ENCODE measurements around the gene GNAT2. TPM values are rescaled to one million over a fixed set of nuclear protein-coding genes. Genes with fewer than 3 reads are reported as not detected.

The GNAT2 gene
- total RNA-seq, 1 donor from 2014 or later, result 0.57 TPM

DNA sequence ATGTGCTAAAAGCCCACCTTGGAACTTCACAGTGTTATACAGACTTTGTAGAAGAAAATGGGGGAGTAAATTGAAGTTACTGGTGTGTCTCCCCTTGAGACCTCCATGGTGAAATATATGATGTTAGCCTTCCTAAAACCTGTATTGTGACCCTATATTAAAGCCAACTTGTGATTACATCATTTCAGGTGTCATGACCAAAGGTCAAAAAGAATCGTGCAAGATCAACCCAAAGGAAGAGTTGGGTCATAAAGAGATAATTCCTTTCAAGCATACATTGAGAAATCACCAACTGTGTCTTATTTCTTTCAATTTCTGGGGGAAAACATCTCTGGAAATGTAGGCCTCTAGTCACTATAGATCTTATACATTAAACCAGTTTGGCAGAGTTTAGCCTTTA, 34.6 kb downstream of the GNAT2 start:
- no peak for DNase-seq (ENCODE audit: low spot score, unreplicated experiment)
- no peaks in the 10 kb centered on the region for H3K9me3 Mint-ChIP-seq (ENCODE audit: low read depth)
- peaks cover 39% of the 10 kb centered on the region for H3K36me3 Mint-ChIP-seq (ENCODE audit: insufficient read depth)
- no peak overlapping the region for H3K4me3 Mint-ChIP-seq (ENCODE audit: low read depth)
- H3K4me1 Mint-ChIP-seq (ENCODE audit: low read depth), result peaks cover 6% of the 10 kb centered on the region
- H3K27ac Mint-ChIP-seq, result no peak overlapping the region
- TF ChIP-seq, protein P1, sequence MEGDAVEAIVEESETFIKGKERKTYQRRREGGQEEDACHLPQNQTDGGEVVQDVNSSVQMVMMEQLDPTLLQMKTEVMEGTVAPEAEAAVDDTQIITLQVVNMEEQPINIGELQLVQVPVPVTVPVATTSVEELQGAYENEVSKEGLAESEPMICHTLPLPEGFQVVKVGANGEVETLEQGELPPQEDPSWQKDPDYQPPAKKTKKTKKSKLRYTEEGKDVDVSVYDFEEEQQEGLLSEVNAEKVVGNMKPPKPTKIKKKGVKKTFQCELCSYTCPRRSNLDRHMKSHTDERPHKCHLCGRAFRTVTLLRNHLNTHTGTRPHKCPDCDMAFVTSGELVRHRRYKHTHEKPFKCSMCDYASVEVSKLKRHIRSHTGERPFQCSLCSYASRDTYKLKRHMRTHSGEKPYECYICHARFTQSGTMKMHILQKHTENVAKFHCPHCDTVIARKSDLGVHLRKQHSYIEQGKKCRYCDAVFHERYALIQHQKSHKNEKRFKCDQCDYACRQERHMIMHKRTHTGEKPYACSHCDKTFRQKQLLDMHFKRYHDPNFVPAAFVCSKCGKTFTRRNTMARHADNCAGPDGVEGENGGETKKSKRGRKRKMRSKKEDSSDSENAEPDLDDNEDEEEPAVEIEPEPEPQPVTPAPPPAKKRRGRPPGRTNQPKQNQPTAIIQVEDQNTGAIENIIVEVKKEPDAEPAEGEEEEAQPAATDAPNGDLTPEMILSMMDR (IDR thresholded peaks at IDR 0.05; ENCODE audit: unreplicated experiment), result no peak
- H3K27me3 Mint-ChIP-seq, result no peaks in the 10 kb centered on the region

DNA sequence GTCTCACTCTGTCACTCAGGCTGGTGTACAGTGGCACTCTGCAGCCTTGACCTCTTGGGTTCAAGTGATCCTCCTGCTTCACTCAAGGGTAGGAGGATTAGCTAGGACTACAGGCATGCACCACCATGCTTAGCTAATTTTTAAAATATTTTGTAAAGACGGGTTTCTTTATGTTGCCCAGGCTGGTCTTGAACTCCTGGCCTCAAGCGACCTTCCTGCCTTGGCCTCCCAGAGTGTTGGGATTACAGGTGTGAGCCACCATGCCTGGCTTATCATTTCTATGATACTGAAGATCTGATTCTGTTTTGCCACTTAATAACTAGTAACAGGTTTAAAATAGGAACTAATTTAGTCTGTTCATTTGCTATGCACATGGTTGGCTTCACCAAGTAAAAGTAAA, 37.4 kb downstream of the GNAT2 start:
- Mint-ChIP-seq H3K9me3 (ENCODE audit: low read depth) (no peaks in the 10 kb centered on the region), H3K4me1 (ENCODE audit: low read depth) (no peaks in the 10 kb centered on the region), H3K36me3 (ENCODE audit: insufficient read depth) (peaks cover 26% of the 10 kb centered on the region), H3K4me3 (ENCODE audit: low read depth) (no peak overlapping the region), H3K27ac (no peak overlapping the region), H3K27me3 (no peaks in the 10 kb centered on the region)
- DNase-seq (ENCODE audit: low spot score, unreplicated experiment), result no peak
- TF ChIP-seq, protein P1 (IDR thresholded peaks at IDR 0.05; ENCODE audit: unreplicated experiment), result no peak

DNA sequence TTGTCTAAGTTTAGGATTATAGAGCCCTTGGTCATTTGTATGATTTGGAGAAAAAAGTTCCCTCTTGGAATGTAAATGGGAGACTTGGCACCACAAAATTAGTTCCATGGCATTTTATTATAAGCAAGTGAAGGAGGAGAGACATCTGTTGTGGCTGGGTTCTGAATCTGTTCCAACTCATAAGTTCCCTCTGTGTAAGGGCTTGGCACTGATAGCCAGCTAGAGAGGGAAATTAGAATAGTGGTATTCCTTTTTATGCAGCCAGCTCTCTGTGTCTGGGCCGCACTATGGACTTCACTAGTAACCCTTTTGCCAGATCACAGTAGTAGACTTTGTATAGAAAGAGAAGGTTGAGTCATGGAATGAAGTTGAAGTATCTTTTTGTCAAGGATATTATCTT, 39.9 kb downstream of the GNAT2 start:
- Mint-ChIP-seq H3K36me3 (ENCODE audit: insufficient read depth) (peaks cover 24% of the 10 kb centered on the region), H3K4me3 (ENCODE audit: low read depth) (no peak overlapping the region), H3K27ac (no peak overlapping the region), H3K27me3 (no peaks in the 10 kb centered on the region), H3K4me1 (ENCODE audit: low read depth) (no peaks in the 10 kb centered on the region), H3K9me3 (ENCODE audit: low read depth) (no peaks in the 10 kb centered on the region)
- TF ChIP-seq, protein P1 (IDR thresholded peaks at IDR 0.05; ENCODE audit: unreplicated experiment), result no peak
- no peak for DNase-seq (ENCODE audit: low spot score, unreplicated experiment)

DNA sequence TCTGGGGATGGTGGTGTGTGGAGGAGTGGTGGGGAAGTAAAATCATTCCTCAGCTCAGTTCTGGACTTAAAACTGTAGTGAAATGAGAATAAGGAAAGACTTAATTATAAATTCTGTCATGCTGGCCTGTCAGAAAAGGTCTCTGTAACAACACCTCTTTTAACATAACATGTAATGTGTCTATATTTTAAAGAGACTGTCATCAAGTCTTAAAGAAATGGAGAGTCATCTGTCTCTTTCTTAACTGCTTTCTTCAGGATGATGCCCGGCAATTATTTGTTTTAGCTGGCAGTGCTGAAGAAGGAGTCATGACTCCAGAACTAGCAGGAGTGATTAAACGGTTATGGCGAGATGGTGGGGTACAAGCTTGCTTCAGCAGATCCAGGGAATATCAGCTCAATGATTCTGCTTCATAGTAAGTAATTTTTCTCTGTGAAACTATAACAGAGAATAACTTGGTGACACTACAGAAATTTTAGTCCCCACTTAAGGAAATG, 40.4 kb downstream of the GNAT2 start:
- H3K9me3 Mint-ChIP-seq (ENCODE audit: low read depth), result no peaks in the 10 kb centered on the region
- H3K4me1 Mint-ChIP-seq (ENCODE audit: low read depth), result no peaks in the 10 kb centered on the region
- H3K4me3 Mint-ChIP-seq (ENCODE audit: low read depth), result no peak overlapping the region
- DNase-seq (ENCODE audit: low spot score, unreplicated experiment), result no peak
- H3K27ac Mint-ChIP-seq, result peak overlapping the region; percentile 12
- H3K27me3 Mint-ChIP-seq, result no peaks in the 10 kb centered on the region
- peaks cover 24% of the 10 kb centered on the region for H3K36me3 Mint-ChIP-seq (ENCODE audit: insufficient read depth)
- TF ChIP-seq, protein P1 (IDR thresholded peaks at IDR 0.05; ENCODE audit: unreplicated experiment), result no peak

DNA sequence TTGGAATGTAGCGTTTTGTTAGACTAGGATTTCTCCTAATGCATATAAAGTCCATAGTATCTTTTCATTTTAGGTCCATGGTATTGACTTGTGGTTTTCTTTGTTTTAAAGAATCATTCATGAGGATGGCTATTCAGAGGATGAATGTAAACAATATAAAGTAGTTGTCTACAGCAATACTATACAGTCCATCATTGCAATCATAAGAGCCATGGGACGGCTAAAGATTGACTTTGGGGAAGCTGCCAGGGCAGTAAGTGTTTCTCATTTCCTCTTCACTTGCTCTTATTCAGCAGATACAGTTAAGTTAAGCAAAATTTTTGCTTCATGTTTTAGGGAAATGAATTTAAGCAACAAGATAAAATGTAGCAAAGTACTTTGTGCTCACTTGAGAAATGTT, 45.6 kb downstream of the GNAT2 start:
- H3K27me3 Mint-ChIP-seq, result no peaks in the 10 kb centered on the region
- no peak overlapping the region for H3K4me3 Mint-ChIP-seq (ENCODE audit: low read depth)
- H3K9me3 Mint-ChIP-seq (ENCODE audit: low read depth), result no peaks in the 10 kb centered on the region
- H3K27ac Mint-ChIP-seq, result no peak overlapping the region
- TF ChIP-seq, protein P1 (IDR thresholded peaks at IDR 0.05; ENCODE audit: unreplicated experiment), result no peak
- H3K36me3 Mint-ChIP-seq (ENCODE audit: insufficient read depth), result peaks cover 13% of the 10 kb centered on the region
- no peaks in the 10 kb centered on the region for H3K4me1 Mint-ChIP-seq (ENCODE audit: low read depth)
- DNase-seq (ENCODE audit: low spot score, unreplicated experiment), result no peak
